HG02885 (cell line): Measurements from ENCODE around the gene TSHZ2.
"Not testable (repeated sequence)": the region's sequence is repeated elsewhere in the genome, so short reads cannot be mapped to it uniquely, and the experiment has no call there.

Source experiments
- ATAC-seq: cut with Tn5 transposase; IDR thresholded peaks from one replicate; pipeline ENCODE4 v1.9.1; 2021; ENCODE audit warnings: mild to moderate bottlenecking; ENCODE audit not compliant: unreplicated experiment, poor library complexity

The TSHZ2 gene

DNA sequence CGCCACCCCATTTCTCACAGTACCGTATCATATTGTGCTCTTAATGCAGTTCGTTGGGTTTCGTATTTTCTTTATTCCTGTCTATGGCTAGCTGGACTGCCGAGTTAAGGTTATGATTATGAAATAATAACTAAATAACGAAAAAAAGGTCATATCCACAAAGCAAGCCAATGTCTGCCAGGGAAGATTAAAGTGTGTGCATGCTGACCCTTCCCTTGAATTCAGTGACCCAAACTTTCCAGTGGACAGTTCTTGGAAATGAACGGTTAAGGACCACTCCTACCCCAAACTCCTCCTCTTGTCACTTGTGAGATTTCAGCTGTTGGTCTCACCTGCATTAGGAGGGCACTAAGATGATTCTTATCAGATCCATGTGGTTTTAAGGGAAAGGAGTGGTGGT lies 449.9 kb downstream of the TSHZ2 start:
- ATAC-seq = no peak

DNA sequence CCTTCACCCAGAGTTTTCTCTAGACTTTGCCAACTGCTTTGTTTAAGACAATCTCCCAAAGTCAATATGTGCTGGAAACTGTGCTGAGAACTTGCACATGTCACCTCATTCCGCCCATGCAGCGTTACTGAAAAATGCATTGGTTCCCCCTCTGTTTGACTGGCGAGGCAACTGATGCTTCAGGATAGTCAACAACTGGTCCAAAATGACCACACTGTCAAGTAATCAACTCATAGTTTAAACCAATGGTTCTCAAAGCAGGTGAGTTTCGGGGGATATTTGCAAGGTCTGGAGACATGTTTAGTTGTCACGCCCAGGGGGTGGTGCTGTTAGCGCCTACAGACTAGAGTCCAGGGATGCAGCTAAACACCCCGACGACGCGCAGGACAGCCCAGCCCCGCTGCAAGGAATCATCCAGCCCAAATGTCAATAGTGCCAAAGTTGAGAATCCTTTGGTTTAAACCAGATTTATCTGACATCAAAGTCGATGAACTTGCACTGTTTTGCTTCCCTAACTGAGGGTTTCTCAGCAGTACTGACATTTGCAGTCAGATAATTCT lies 451.5 kb downstream of the TSHZ2 start:
- ATAC-seq = no peak

DNA sequence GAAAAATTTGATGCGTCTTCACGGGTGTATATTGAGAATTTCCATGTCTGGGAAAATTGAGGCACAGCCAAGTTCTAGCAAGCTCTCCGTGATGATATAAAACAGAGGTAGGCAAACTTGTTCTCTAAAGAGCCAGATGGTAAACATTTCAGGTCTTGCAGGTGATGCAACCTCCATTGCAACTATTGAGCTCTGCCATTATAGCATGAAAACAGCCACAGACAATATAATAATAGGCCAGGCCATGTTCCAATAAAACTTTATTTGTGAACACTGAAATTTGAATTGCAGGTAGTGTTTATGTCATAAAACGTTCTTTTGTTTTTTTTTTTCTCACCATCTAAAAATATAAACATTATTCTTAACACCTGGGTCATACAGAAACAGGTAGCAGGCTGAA lies 453.3 kb downstream of the TSHZ2 start:
- ATAC-seq = no peak

DNA sequence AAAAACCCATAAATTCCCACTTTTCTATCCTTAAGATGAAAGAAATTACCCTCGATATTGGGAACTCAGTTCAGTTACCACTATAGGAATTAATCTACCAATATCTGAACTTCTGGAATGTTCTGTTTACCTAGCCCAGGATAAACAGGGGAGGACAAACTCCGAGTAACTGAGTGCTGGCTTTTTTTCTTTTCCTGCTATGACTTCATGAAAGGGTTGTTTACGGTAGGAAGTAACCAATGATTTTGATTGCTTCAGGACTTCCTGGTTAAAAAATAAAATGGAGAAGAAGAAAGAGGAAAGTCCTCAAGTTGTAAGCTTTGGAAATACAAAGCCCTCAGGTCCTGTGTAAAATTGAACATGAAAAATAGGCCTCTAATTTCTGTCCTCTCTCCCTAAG lies 453.8 kb downstream of the TSHZ2 start:
- ATAC-seq = no peak

DNA sequence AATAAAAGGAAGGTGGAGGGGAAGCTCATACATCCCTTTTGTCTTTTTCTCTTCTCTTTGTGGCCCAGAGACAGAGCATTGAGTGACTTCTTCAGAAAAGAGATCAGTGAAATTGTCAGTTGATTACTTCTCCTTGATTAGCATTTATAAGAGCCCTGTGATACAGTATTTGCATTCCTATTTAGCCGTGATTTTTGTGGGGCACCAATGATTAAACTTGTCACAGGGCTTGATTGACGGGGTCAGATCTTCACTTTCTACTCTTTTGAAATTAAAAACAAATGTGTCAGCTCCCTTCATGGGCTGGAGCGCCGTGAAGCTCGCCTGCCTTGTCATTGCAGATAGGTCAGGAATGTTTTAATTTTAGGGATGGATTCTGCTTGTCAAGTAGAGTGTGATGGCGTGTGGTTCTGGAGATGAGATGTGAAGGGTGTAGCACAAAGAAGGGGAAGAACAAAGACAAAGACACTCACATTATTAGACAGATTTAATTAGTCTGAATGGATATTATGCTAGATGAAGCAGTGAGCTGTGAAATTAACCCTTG lies 454.7 kb downstream of the TSHZ2 start:
- ATAC-seq = no peak

DNA sequence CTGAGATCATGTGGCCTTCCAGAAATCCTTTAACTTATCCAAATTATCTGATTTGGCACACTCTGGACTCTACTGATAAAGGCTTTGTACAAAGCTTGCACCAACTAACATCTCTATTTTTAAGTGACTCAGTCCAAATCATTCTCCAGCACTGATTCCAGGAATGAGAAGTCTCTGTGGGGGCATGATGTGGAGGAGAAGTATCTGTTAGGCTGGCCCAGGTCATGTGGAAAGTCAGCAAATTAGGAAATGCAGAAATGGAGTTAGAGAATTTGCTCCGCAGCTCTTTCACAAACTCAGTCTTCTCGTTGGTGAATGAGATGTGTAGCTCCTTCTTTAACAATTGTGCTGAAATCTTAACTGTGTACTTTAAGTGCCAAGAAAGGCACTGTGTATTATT lies 455.8 kb downstream of the TSHZ2 start:
- no peak for ATAC-seq

DNA sequence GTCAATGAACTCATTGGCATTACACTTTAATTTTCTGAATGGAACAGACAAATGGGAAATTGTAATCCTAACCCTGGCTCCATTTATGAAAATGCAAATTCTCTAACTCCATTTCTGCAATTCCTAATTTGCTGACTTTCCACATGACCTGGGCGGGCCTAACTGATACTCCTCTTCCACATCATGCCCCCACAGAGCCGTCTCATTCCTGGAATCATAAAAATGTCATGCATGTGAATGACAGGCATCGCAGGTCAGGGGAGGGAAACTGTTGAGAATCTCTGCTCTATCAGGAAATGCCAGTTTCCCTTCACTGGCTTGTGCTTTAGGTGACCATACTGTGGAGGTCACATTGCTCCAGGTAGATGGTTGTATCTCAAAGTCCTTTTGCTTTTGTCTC lies 456.4 kb downstream of the TSHZ2 start:
- no peak for ATAC-seq

DNA sequence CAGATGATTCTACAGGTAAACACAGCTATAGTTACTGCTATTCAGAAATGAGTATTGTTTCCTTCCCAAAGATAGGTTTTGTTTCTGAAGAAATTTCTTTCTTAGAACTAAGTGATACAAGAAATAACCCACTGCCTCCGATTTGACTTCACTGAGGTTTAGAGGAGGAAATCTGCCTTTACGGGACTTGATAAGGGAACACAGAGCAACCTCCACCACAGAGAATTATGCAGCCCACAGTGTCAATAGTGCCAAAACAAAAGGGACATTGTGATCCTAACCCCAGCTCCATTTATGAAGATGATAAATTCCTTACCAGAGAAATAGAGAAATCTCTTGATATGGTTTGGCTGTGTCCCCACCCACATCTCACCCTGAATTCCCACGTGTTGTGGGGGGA lies 456.8 kb downstream of the TSHZ2 start:
- ATAC-seq = no peak

DNA sequence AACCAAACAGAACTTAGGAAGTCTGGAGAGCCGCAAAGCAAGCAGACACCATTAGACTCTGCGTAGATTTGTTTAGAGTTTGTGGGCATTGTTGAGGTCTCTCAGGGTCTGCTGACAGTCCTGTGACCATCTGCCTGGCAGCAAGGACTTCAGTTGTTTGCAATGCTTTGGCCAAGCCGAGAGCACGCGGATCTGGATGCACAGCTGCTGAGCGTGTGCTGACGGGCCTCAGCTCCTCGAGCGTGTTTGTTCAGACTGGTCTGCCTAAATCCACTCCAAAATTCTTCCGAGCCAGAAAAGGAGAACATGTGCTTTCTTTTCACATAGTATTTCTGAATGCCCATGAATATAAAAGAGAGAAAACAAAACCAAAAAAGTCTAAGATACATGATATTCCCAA lies 462.5 kb downstream of the TSHZ2 start:
- no peak for ATAC-seq

DNA sequence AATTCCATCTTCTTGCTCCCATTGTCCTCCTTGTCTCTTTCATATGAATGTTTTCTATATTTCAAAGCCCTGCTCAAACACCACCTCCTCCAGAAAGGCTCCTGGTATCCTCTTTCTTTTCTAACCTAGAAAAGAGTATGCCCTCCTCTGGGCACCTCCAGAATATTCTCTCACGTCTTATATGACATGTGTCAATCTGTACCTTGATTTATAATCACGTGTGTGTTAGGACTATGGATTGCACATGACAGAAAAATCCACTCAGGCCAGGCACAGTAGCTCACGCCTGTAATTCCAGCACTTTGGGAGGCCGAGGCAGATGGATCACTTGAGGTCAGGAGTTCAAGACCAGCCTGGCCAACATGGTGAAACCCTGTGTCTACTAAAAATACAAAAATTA lies 464.8 kb downstream of the TSHZ2 start:
- ATAC-seq = not testable (repeated sequence)

DNA sequence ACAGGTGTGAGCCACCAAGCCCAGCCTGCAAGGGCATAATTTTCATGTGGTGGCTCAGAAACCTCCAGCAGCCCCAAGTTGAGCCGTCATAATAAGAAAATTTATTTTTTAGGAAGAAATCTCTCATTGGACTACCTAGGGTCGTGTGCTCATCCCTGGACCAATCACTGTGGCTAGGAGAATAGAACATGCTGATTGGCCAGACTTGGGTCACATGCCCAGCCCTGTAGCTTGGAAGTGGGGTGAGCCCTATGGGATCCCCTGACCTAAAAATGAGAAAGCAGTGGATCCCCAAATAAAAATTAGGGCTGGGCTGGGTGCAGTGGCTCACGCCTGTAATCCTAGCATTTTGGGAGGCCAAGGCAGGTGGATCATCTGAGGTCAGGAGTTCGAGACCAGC lies 466.2 kb downstream of the TSHZ2 start:
- no peak for ATAC-seq

DNA sequence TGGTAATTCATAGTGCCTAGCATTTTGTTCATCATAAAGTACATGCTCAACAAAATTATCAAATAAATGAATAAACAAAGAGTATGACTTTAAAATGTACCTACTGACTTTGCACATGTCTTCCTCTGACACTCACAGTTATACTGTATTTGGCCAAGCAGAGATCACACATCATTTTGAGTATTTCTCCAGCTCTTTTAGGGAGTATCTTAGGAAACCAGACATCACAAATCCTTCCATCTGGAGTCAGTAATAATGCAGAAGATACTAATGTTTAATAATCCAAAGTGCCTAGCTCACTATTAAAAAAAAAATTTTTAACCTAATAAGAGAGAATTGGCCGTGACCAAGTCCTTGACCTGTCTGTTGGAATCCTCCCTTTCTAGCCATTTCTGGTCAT lies 466.9 kb downstream of the TSHZ2 start:
- ATAC-seq = no peak

DNA sequence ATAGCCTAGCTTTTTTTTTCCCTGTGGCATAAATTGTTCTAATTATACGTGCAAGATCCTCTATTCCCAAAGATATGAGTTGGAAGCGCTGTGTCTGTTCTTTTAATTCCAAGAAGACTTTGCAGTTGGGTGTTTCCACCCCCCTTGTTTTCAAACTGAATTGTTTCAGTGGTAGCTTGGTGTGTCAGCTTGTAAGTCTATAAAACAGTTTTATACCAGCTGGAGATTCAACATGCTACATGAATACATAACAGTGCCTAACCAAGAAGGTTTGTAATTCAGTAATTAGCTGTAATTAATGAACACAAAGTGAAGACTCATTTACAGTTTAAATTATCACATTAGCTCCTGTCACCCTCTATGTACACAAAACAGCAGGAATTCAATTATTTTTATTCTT lies 467.5 kb downstream of the TSHZ2 start:
- no peak for ATAC-seq

DNA sequence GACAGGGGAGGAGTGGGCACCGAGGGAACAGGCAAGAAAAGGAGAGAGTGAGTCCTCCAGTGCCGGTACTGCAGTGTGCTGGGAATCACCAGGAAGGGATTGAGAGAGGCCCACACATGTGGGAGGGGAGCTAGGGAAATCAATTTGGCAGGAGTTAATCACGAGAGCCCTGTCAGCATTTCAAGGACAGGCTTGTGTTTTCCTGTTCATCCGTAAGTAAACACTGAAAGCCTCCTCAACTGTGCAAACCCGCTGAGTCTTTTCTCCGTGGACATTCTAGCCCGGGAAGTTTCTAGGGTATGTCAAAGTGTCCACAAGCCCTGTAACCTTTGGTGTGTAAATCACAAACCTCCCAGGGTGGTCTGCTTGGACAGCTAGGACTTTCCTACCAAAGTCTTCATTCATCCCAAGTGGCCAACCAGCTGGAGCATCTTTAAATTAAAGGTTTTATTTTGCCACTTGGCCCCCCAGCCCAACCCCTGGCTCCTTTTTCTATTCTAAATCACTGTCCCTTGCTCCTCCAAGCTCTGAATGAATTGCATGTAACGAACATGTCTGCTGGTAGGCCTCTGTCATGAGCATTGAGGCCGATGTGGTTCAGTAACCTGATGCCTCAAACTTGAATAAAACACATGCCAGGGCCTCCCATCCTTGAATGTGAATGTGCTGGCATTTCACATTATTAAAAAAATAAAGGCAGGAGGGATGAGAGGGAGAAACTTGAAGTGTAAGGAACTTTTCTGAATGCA lies 472.4 kb downstream of the TSHZ2 start:
- ATAC-seq = no peak

DNA sequence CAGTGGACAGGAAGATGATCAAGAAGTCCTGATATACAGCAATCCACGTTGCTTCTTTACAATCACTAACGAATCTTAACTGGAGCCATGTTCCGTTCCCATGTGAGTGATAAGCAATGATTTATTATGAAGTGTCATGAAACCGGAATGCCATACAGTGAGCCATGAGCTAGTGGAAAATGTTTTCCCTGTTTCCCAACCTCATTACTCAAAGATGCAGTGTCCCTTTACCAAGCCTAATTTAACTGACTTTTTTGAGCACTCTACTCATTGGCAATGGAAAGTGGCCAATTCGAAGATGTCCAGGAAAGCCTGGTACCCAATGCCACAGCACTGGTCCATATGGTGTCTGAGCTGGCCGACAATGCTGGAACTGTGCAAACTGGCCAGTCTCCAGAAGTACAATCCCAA lies 473.2 kb downstream of the TSHZ2 start:
- no peak for ATAC-seq

DNA sequence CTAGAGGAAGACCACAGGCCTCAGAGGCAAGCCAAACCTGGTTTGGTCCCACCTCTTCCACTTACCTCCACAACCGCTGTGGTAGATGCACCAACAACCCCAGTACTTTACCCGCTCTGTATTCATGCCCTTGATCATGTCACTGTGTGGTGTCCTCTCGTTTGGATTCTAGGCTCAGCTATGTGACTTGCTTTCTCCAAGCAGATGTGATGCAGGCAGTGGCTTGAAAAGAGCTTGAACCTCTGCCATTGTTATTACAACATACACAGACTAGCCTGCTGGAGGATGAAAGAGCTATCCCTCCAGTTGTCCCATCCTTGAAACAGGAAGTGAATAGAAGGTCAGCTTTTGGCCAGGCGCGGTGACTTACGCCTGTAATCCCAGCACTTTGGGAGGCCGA lies 473.8 kb downstream of the TSHZ2 start:
- ATAC-seq = no peak

DNA sequence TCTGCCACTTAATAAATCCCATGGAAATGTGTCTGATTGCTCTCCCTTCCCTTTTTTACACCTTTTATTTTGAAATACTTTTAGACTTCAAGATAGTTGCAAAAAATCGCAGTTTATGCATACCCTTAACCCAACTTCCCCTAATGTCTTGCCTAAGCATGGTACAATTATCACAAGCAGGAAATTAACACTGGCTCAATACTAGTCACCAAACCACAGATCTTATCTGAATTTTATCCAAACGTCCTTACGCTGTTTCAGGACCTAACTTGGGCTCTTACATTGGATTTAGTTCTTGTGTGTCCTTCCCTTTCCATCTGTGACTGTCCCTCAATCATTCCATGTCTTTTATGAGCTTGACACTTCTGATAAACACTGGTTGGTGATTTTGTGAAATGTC lies 475.2 kb downstream of the TSHZ2 start:
- ATAC-seq = no peak

DNA sequence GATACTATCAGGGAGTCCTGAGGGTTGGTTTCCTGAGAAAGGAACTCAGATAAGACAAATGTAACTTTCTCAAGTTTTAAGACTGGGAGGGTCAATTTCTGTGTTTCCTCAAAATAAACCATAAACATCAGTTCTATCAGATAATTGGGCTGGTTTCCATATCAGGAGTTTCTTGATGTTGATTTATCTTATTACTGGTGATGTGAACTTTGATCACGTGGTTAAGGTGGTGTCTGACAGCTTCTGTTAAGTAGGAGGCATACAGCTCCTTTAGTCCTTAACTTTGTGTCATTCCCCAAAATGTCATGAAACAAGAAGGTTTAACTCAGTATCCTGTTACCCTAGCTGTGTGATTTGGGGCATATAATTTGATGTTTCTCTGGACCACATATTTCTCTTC lies 476.3 kb downstream of the TSHZ2 start:
- no peak for ATAC-seq

DNA sequence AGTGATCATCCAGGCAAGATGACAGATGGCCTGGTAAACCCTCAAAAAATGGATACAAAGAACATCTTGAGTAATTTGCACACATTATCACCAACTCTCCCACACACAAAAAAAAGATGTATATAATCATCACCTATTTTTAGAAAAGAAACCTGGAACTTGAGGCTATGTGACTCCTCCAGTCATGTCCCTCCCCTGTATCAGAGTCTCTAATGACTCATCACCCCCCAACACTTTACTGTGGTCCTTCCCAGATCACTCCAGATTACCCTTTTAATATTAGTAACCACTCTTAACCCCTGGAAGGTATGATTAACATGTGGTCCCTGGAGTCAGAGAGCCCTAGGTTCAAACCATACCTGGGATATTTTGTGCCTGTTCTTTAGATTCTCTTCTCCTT lies 476.7 kb downstream of the TSHZ2 start:
- ATAC-seq = no peak

DNA sequence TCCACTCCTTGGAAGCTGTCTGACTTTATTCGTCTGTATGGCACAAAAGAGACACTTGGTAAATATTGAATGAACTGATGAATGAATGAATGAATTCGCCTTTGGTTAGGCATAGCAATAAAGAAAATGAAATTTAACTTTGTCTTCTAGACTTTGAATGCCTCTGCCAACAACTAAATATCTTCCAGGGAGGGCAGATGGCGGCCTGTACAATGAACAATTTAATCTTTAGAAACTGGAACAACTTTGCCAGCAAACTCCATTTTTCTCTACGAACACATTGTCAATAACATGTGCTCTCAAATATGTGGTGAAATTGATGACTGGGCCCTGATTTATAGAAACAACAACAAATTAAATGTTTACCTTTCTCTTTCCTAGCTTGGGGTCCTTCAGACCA lies 480.9 kb downstream of the TSHZ2 start:
- ATAC-seq = no peak

DNA sequence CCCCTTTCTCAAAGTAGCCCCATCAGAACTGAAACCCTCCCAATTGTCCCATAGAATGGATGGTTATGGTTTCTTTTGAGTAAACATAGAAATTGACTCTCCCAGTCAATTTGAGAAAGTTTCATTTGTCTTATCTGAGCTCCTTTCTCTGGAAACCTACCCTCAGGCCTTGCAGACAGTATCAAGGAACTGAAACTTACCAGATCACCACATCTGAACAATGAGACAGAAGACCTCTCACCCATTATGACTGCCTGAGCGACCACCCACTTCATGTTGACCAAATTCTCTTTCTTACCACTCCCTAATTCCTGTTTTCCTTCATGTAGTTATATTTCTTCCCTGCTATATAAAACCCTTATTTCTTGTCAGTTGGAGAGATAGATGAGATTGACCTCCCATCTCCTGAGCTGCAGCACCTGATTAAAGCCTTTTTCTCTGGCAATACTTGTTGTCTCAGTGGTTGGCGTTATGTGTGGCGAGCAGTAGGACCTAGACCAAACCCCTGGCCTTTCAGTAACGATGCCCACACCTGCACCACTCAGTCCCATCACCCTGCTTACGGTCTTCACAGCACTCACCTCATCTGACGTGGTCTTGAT lies 482.6 kb downstream of the TSHZ2 start:
- ATAC-seq = no peak
